Mesenchymal stem cell (in vitro differentiated cells and primary cell): ENCODE measurements around the gene UBL4A.

Experiments used
- DNase-seq: peaks from one replicate; pipeline ENCODE4 v3.0.0-alpha.2; 2013
- H2AFZ ChIP-seq: one replicate; pipeline ENCODE4 v1.6.1; 2013; ENCODE audit warnings: low read depth, mild to moderate bottlenecking, control low read depth, inconsistent platforms, low read length, moderate library complexity
- H2AK5ac ChIP-seq: 2 replicates; pipeline ENCODE4 v1.6.1; 2013; ENCODE audit warnings: low read length, moderate library complexity, mild to moderate bottlenecking, inconsistent platforms; ENCODE audit not compliant: severe bottlenecking
- H2BK120ac ChIP-seq: one replicate; pipeline ENCODE4 v1.6.1; 2013; ENCODE audit warnings: low read depth, mild to moderate bottlenecking, inconsistent platforms, low read length, moderate library complexity
- H2BK12ac ChIP-seq, 2 experiments: one replicate each; pipeline ENCODE4 v1.6.1; 2013; ENCODE audit warnings: inconsistent platforms in 2 of 2, low read length in 2 of 2, mild to moderate bottlenecking in 2 of 2, moderate library complexity in 2 of 2, control low read depth in 1 of 2
- H2BK15ac ChIP-seq: one replicate; pipeline ENCODE4 v1.6.1; 2013; ENCODE audit warnings: mild to moderate bottlenecking, low read depth, inconsistent platforms; ENCODE audit not compliant: poor library complexity, severe bottlenecking
- H2BK5ac ChIP-seq: 2 replicates; pipeline ENCODE4 v1.6.1; 2013; ENCODE audit warnings: low read depth, mild to moderate bottlenecking, low read length, control low read depth, inconsistent platforms; ENCODE audit not compliant: poor library complexity, severe bottlenecking
- H3K14ac ChIP-seq, 2 experiments: one replicate each; pipeline ENCODE4 v1.6.1; 2013; ENCODE audit warnings: inconsistent platforms in 2 of 2, low read length in 2 of 2, control low read depth in 1 of 2, mild to moderate bottlenecking in 1 of 2, moderate library complexity in 1 of 2
- H3K18ac ChIP-seq, 2 experiments: one replicate each; pipeline ENCODE4 v1.6.1; 2013; ENCODE audit warnings: inconsistent platforms in 2 of 2, low read length in 2 of 2, control low read depth in 1 of 2, low read depth in 1 of 2, mild to moderate bottlenecking in 1 of 2
- H3K23ac ChIP-seq, 2 experiments: one replicate each; pipeline ENCODE4 v1.6.1; 2013; ENCODE audit warnings: inconsistent platforms in 2 of 2, low read length in 2 of 2, mild to moderate bottlenecking in 2 of 2, moderate library complexity in 2 of 2, control low read depth in 1 of 2
- H3K27ac ChIP-seq: 2 replicates; pipeline ENCODE4 v1.5.1; 2013; ENCODE audit warnings: mild to moderate bottlenecking, moderate library complexity, low read length, control low read depth, inconsistent platforms; ENCODE audit not compliant: poor library complexity, severe bottlenecking
- H3K27me3 ChIP-seq, 2 experiments: 2 replicates each; pipeline versions ENCODE4 v1.6.1 to v1.7.0; 2013; ENCODE audit warnings: low read length in 2 of 2, mild to moderate bottlenecking in 2 of 2, moderate library complexity in 2 of 2, control low read depth in 1 of 2, inconsistent platforms in 1 of 2; ENCODE audit not compliant: control insufficient read depth in 1 of 2, insufficient read depth in 1 of 2
- H3K36me3 ChIP-seq, 2 experiments: 2 replicates each; pipeline versions ENCODE4 v1.6.1 to v1.7.0; 2013; ENCODE audit warnings: low read length in 2 of 2, control low read depth in 1 of 2, inconsistent platforms in 1 of 2, low read depth in 1 of 2, mild to moderate bottlenecking in 1 of 2; ENCODE audit not compliant: insufficient read depth in 2 of 2, control insufficient read depth in 1 of 2
- H3K4ac ChIP-seq, 2 experiments: one replicate each; pipeline ENCODE4 v1.6.1; 2013; ENCODE audit warnings: inconsistent platforms in 2 of 2, low read length in 2 of 2, mild to moderate bottlenecking in 2 of 2, moderate library complexity in 2 of 2, control low read depth in 1 of 2, low read depth in 1 of 2
- H3K4me1 ChIP-seq: 2 replicates; pipeline ENCODE4 v1.6.1; 2013; ENCODE audit warnings: low read depth, low read length, control low read depth; ENCODE audit not compliant: control insufficient read depth, insufficient read depth
- H3K4me2 ChIP-seq: 2 replicates; pipeline ENCODE4 v1.6.1; 2013; ENCODE audit warnings: low read length, mild to moderate bottlenecking, inconsistent platforms; ENCODE audit not compliant: poor library complexity, severe bottlenecking
- H3K4me3 ChIP-seq, 2 experiments: 2 replicates each; pipeline versions ENCODE4 v1.5.1 to v1.7.0; 2013; ENCODE audit warnings: low read length in 2 of 2, mild to moderate bottlenecking in 2 of 2, control low read depth in 1 of 2, low read depth in 1 of 2; ENCODE audit not compliant: insufficient read depth in 1 of 2
- H3K79me1 ChIP-seq: replicated peaks from 2 replicates; pipeline ENCODE4 v1.6.1; 2013; ENCODE audit warnings: mild to moderate bottlenecking, control low read depth, low read length, inconsistent platforms; ENCODE audit not compliant: poor library complexity, severe bottlenecking
- H3K9ac ChIP-seq: 2 replicates; pipeline ENCODE4 v1.7.0; 2013; ENCODE audit warnings: mild to moderate bottlenecking, low read length, moderate library complexity
- H3K9me3 ChIP-seq: 2 replicates; pipeline ENCODE4 v1.7.0; 2013; ENCODE audit warnings: mild to moderate bottlenecking, low read length; ENCODE audit not compliant: control insufficient read depth
- H4K8ac ChIP-seq: one replicate; pipeline ENCODE4 v1.6.1; 2013; ENCODE audit warnings: inconsistent platforms, mild to moderate bottlenecking, low read length, moderate library complexity
- H4K91ac ChIP-seq: one replicate; pipeline ENCODE4 v1.6.1; 2013; ENCODE audit warnings: mild to moderate bottlenecking, low read length, inconsistent platforms
- WGBS: methylation state at CpG from one replicate; pipeline ENCODE4 v1.1.7; 2013; ENCODE audit warnings: mixed read lengths; 5-methylcytosine and 5-hydroxymethylcytosine counted together

The UBL4A gene

DNA sequence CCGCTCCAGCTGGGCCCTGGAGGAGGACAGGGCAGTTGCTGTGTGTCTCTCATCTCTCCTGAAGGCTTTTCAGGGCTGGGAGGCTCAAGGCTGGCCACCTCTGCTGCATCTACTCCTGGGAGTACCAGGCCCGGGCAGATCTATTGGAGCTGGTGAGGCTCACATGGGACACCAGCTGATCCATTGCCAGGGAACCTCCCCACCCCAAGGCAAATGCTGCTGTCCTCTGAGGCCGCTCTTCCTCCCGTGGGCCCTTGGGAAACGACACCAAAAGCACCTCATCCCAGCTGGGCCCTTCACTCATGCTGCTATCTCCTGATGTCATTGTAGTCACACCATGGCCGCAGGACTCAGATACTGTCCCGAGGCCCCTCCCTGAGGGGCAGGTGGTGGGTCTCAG lies 3.6 kb downstream of the UBL4A start:
- Histone ChIP-seq H3K27me3 (peaks cover 0 to 12% of the 10 kb centered on the region in 2 experiments), H3K4me3 (no peak overlapping the region), H3K9ac (no peak overlapping the region), H3K4me1 (peaks cover 32% of the 10 kb centered on the region), H3K4me2 (no peak overlapping the region), H2BK5ac (no peak overlapping the region), H3K9me3 (no peaks in the 10 kb centered on the region), H3K79me1 (peaks cover 14% of the 10 kb centered on the region), H2AK5ac (no peak overlapping the region), H2BK12ac (no peak overlapping the region), H3K23ac (no peak overlapping the region), H4K8ac (no peak overlapping the region), H3K27ac (no peak overlapping the region), H3K14ac (no peak overlapping the region), H2AFZ (no peak overlapping the region), H2BK120ac (no peak overlapping the region), H3K36me3 (peaks cover 22 to 27% of the 10 kb centered on the region in 2 experiments), H4K91ac (no peak overlapping the region), H3K18ac (no peak overlapping the region), H2BK15ac (no peak overlapping the region), H3K4ac (no peak overlapping the region)
- no peak for DNase-seq
- WGBS: 98% methylated on average over 7 of the region's 7 CpGs

GRCh38 chrX:154481911-154482601 lies 4.4 kb downstream of the UBL4A start:
- Histone ChIP-seq H4K91ac (no peak overlapping the region), H3K79me1 (peaks cover 11% of the 10 kb centered on the region), H2AK5ac (no peak overlapping the region), H3K36me3 (peaks cover 18 to 22% of the 10 kb centered on the region in 2 experiments), H3K27ac (no peak overlapping the region), H3K4ac (no peak overlapping the region), H2BK15ac (no peak overlapping the region), H2AFZ (no peak overlapping the region), H4K8ac (no peak overlapping the region), H2BK120ac (no peak overlapping the region), H2BK5ac (no peak overlapping the region), H3K14ac (no peak overlapping the region), H3K4me2 (no peak overlapping the region), H3K9ac (no peak overlapping the region), H3K27me3 (peaks cover 0 to 12% of the 10 kb centered on the region in 2 experiments), H3K18ac (no peak overlapping the region), H3K23ac (no peak overlapping the region), H3K9me3 (no peaks in the 10 kb centered on the region), H3K4me1 (peaks cover 31% of the 10 kb centered on the region), H2BK12ac (no peak overlapping the region), H3K4me3 (no peak overlapping the region)
- 82% methylated on average over 12 of the region's 14 CpGs for WGBS
- no peak for DNase-seq

GRCh38 chrX:154481195-154481594 lies 5.2 kb downstream of the UBL4A start:
- Histone ChIP-seq H3K4me2 (no peak overlapping the region), H4K91ac (no peak overlapping the region), H3K4me1 (peaks cover 33% of the 10 kb centered on the region), H3K27ac (no peak overlapping the region), H3K79me1 (peaks cover 11% of the 10 kb centered on the region), H3K36me3 (peaks cover 18 to 22% of the 10 kb centered on the region in 2 experiments), H2BK15ac (no peak overlapping the region), H3K4me3 (no peak overlapping the region), H3K23ac (no peak overlapping the region), H2BK12ac (no peak overlapping the region), H4K8ac (no peak overlapping the region), H2BK5ac (no peak overlapping the region), H2BK120ac (no peak overlapping the region), H2AFZ (no peak overlapping the region), H3K4ac (no peak overlapping the region), H3K9me3 (no peaks in the 10 kb centered on the region), H3K9ac (no peak overlapping the region), H3K14ac (no peak overlapping the region), H3K18ac (no peak overlapping the region), H2AK5ac (no peak overlapping the region), H3K27me3 (peaks cover 0 to 15% of the 10 kb centered on the region in 2 experiments)
- WGBS: no CpG with 5 or more reads among the region's 5 CpGs
- DNase-seq: no peak

- DNase-seq: peak; percentile 88
- Histone ChIP-seq H2BK15ac (no peak within 1 kb of the TSS), H3K4me3 (peak within 1 kb of the TSS; percentile 52 to 80), H3K27me3 (peaks cover 0 to 15% of the 10 kb centered on the region in 2 experiments), H2AFZ (no peak within 1 kb of the TSS), H3K9ac (peak within 1 kb of the TSS; percentile 88), H2AK5ac (no peak within 1 kb of the TSS), H3K4ac (peak within 1 kb of the TSS in 1 of 2 experiments; percentile 87), H2BK12ac (no peak within 1 kb of the TSS), H2BK120ac (peak within 1 kb of the TSS; percentile 61), H4K91ac (peak within 1 kb of the TSS; percentile 75), H3K9me3 (no peaks in the 10 kb centered on the region), H2BK5ac (no peak within 1 kb of the TSS), H3K36me3 (peaks cover 8 to 9% of the 10 kb centered on the region in 2 experiments), H3K4me2 (peak within 1 kb of the TSS; percentile 52), H3K79me1 (peaks cover under 1% of the 10 kb centered on the region), H3K27ac (peak within 1 kb of the TSS; percentile 37), H4K8ac (peak within 1 kb of the TSS; percentile 69), H3K18ac (peak within 1 kb of the TSS; percentile 57 to 70), H3K4me1 (peaks cover 17% of the 10 kb centered on the region), H3K23ac (no peak within 1 kb of the TSS), H3K14ac (peak within 1 kb of the TSS in 1 of 2 experiments; percentile 32)
- WGBS: 8% methylated on average over 60 of the region's 85 CpGs
Measured at GRCh38 chrX:154478728-154479622, 7.4 kb downstream of the UBL4A start, which contains the start of gene LAGE3. Gene LAGE3, minus strand, starts transcription at chrX:154479281. Its CDS starts 366 bp downstream, at chrX:154478915.
